Muscle of back (tissue), 11 donors: ENCODE measurements around the gene RIN3. TPM values are rescaled to one million over a fixed set of nuclear protein-coding genes. Genes with fewer than 3 reads are reported as not detected.

Experiments used
- DNase-seq, 3 donors: peaks; one replicate each; pipeline versions ENCODE4 v3.0.0 to v3.0.0-alpha.2; 2013
- polyA plus RNA-seq, 10 donors: library from polyadenylated mRNA; unstranded; fragments of 120-200 nt; gene quantifications; one replicate each; pipeline ENCODE4 v1.2.1, GENCODE V29; 2013; ENCODE audit not compliant: insufficient read length in 10 of 10

Gene RIN3
- polyA plus RNA-seq, 10 donors: 10.3 to 17.0 (median 12.8) TPM

- DNase-seq: no peak
Measured at GRCh38 chr14:92551044-92551841, 37.7 kb downstream of the RIN3 start.

- peak in 1 of 3 donors; percentile 53 for DNase-seq
Measured at GRCh38 chr14:92552066-92552465, 38.5 kb downstream of the RIN3 start.

GRCh38 chr14:92553438-92553837 is 39.9 kb downstream of the RIN3 start:
- DNase-seq: peak in 1 of 3 donors; percentile 65

- no peak for DNase-seq
Measured at GRCh38 chr14:92555465-92556111, 42.0 kb downstream of the RIN3 start.

- DNase-seq: no peak
Measured at GRCh38 chr14:92556255-92556741, 42.7 kb downstream of the RIN3 start.

- DNase-seq: no peak
Measured at GRCh38 chr14:92556863-92557543, 43.4 kb downstream of the RIN3 start.

- DNase-seq: no peak
Measured at GRCh38 chr14:92557544-92557912, 43.9 kb downstream of the RIN3 start.

- no peak for DNase-seq
Measured at GRCh38 chr14:92558319-92558718, 44.7 kb downstream of the RIN3 start.

GRCh38 chr14:92559486-92559885 is 45.9 kb downstream of the RIN3 start:
- DNase-seq: no peak

GRCh38 chr14:92560106-92560865 is 46.7 kb downstream of the RIN3 start:
- no peak for DNase-seq

GRCh38 chr14:92561906-92562479 is 48.4 kb downstream of the RIN3 start:
- DNase-seq: no peak

- DNase-seq: peak in 1 of 3 donors; percentile 54
Measured at GRCh38 chr14:92563359-92563758, 49.8 kb downstream of the RIN3 start.

GRCh38 chr14:92563765-92564285 is 50.2 kb downstream of the RIN3 start:
- peak in 2 of 3 donors; percentile 58 to 77 for DNase-seq

GRCh38 chr14:92564344-92565039 is 50.9 kb downstream of the RIN3 start:
- DNase-seq: peak in 1 of 3 donors; percentile 46

- no peak for DNase-seq
Measured at GRCh38 chr14:92565040-92565717, 51.6 kb downstream of the RIN3 start.

GRCh38 chr14:92565718-92566115 is 52.1 kb downstream of the RIN3 start:
- DNase-seq: no peak

GRCh38 chr14:92567173-92567725 is 53.7 kb downstream of the RIN3 start:
- no peak for DNase-seq

GRCh38 chr14:92568621-92569479 is 55.3 kb downstream of the RIN3 start:
- DNase-seq: no peak
